CD4-positive, alpha-beta memory T cell (primary cell): ENCODE data around the gene HSPBP1. TPM values are rescaled to one million over a fixed set of nuclear protein-coding genes. Genes with fewer than 3 reads are reported as not detected.

Source experiments
- CTCF ChIA-PET: fragments of 350-600 bp; sonication (Branson Sonifier 250); formaldehyde crosslinking; loops from one replicate; lab custom pipeline; 2021; ENCODE audit warnings: inconsistent platforms; ENCODE audit not compliant: partially characterized antibody; lab: Charles Lee
- POLR2A ChIA-PET: fragments of 350-600 bp; sonication (Branson Sonifier 250); formaldehyde crosslinking; loops from one replicate; lab custom pipeline; 2021; ENCODE audit not compliant: partially characterized antibody; lab: Charles Lee
- DNase-seq, 5 donors: peaks; one replicate each; pipeline versions ENCODE4 v3.0.0 to v3.0.0-alpha.2; 2020 to 2022; ENCODE audit warnings: mixed read lengths in 1 of 5
- H3K27ac ChIP-seq: one replicate; pipeline ENCODE4 v1.7.0; 2013; ENCODE audit warnings: low read depth, low read length
- H3K27me3 ChIP-seq: 2 replicates; pipeline ENCODE4 v1.7.0; 2013; ENCODE audit warnings: mild to moderate bottlenecking, low read length, moderate library complexity; ENCODE audit not compliant: insufficient read depth
- H3K36me3 ChIP-seq: 2 replicates; pipeline ENCODE4 v1.7.0; 2013; ENCODE audit warnings: mild to moderate bottlenecking, low read length, moderate library complexity; ENCODE audit not compliant: insufficient read depth
- H3K4me1 ChIP-seq: 2 replicates; pipeline ENCODE4 v1.7.0; 2013; ENCODE audit warnings: mild to moderate bottlenecking, low read length, moderate library complexity; ENCODE audit not compliant: insufficient read depth
- H3K4me3 ChIP-seq, 2 donors: one replicate each; pipeline ENCODE4 v1.7.0; 2013; ENCODE audit warnings: low read length in 2 of 2, mild to moderate bottlenecking in 1 of 2
- H3K9me3 ChIP-seq, 2 donors: one replicate each; pipeline ENCODE4 v1.7.0; 2013; ENCODE audit warnings: low read length in 2 of 2, control low read depth in 1 of 2; ENCODE audit not compliant: control insufficient read depth in 1 of 2
- H3K27ac Mint-ChIP-seq, 7 donors: one replicate each; pipeline ENCODE4 v1.8.0; 2020 to 2021; ENCODE audit warnings: mixed read lengths in 7 of 7, mild to moderate bottlenecking in 6 of 7, inconsistent platforms in 3 of 7, moderate library complexity in 3 of 7
- H3K27me3 Mint-ChIP-seq, 2 donors: one replicate each; pipeline ENCODE4 v1.8.0; 2020 to 2021; ENCODE audit warnings: mixed read lengths in 2 of 2
- H3K36me3 Mint-ChIP-seq, 2 donors: one replicate each; pipeline ENCODE4 v1.8.0; 2020 to 2021; ENCODE audit warnings: mixed read lengths in 2 of 2, inconsistent platforms in 1 of 2, mild to moderate bottlenecking in 1 of 2
- H3K4me1 Mint-ChIP-seq, 4 donors: one replicate each; pipeline ENCODE4 v1.8.0; 2020 to 2021; ENCODE audit warnings: mixed read lengths in 4 of 4, mild to moderate bottlenecking in 1 of 4
- H3K4me3 Mint-ChIP-seq, 8 donors: one replicate each; pipeline ENCODE4 v1.8.0; 2020 to 2021; ENCODE audit warnings: mixed read lengths in 8 of 8, mild to moderate bottlenecking in 7 of 8, moderate library complexity in 6 of 8, inconsistent platforms in 3 of 8
- H3K9me3 Mint-ChIP-seq, 8 donors: one replicate each; pipeline ENCODE4 v1.8.0; 2020 to 2021; ENCODE audit warnings: mixed read lengths in 8 of 8, mild to moderate bottlenecking in 5 of 8, inconsistent platforms in 3 of 8, moderate library complexity in 1 of 8
- intact Hi-C: fragments of 100-400 bp; cut with micrococcal nuclease; formaldehyde crosslinking; loops from one replicate; pipeline ENCODE4 v1.15.1; 2023
- polyA plus RNA-seq, 2 donors: library from polyadenylated mRNA; unstranded; fragments of 300-500 nt; fragmentation: Illumina TruSeq; gene quantifications; one replicate each; pipeline ENCODE4 v1.2.3, GENCODE V29; 2021
- total RNA-seq, 2 experiments: library from RNA; stranded (reverse); gene quantifications; one replicate each; pipeline ENCODE4 v1.2.3, GENCODE V29; 2021

HSPBP1 gene
- total and polyA plus RNA-seq, 4 experiments from 2014 or later = 17.9 to 38.7 (median 27.1) TPM

GRCh38 chr19:55259540-55260210 lies 20.2 kb downstream of the HSPBP1 start:
- H3K27ac Mint-ChIP-seq = peak overlapping the region; percentile 94 to 100 (median 99)
- no peaks in the 10 kb centered on the region for H3K36me3 ChIP-seq
- peaks cover 0 to 2% (median 0%) of the 10 kb centered on the region in 8 donors for H3K9me3 Mint-ChIP-seq
- H3K9me3 ChIP-seq = no peaks in the 10 kb centered on the region
- no peak for DNase-seq
- H3K27ac ChIP-seq = peak overlapping the region; percentile 92
- H3K36me3 Mint-ChIP-seq = peaks cover 9 to 27% of the 10 kb centered on the region in 2 donors
- H3K4me1 Mint-ChIP-seq = peaks cover 22 to 44% (median 33%) of the 10 kb centered on the region in 4 donors
- peak overlapping the region; percentile 20 to 77 for H3K4me3 ChIP-seq
- ChIA-PET CTCF (interaction anchor here (1.1 to 3.1 kb wide), 8 partner anchors 20 to 208 kb away, joined by 3 to 20 read pairs (median 4); partner anchors contain the start of genes HSPBP1 and TMEM238), POLR2A (interaction anchor here (0.8 to 9.5 kb wide), 31 partner anchors 9 to 1392 kb away, joined by 3 to 199 read pairs (median 5); partner anchors contain the start of genes BRSK1, FIZ1, HSPBP1 and KMT5C)
- peaks cover 39% of the 10 kb centered on the region for H3K4me1 ChIP-seq
- no peaks in the 10 kb centered on the region for H3K27me3 ChIP-seq
- H3K27me3 Mint-ChIP-seq = peaks cover 0 to 2% of the 10 kb centered on the region in 2 donors
- peak overlapping the region; percentile 89 to 98 (median 92) for H3K4me3 Mint-ChIP-seq
- intact Hi-C loops = loop anchor here (1.0 to 10.0 kb wide), 11 partner anchors 21 to 395 kb away; partner anchors contain the start of genes FIZ1, HSPBP1, KMT5C and PPP1R12C

DNA sequence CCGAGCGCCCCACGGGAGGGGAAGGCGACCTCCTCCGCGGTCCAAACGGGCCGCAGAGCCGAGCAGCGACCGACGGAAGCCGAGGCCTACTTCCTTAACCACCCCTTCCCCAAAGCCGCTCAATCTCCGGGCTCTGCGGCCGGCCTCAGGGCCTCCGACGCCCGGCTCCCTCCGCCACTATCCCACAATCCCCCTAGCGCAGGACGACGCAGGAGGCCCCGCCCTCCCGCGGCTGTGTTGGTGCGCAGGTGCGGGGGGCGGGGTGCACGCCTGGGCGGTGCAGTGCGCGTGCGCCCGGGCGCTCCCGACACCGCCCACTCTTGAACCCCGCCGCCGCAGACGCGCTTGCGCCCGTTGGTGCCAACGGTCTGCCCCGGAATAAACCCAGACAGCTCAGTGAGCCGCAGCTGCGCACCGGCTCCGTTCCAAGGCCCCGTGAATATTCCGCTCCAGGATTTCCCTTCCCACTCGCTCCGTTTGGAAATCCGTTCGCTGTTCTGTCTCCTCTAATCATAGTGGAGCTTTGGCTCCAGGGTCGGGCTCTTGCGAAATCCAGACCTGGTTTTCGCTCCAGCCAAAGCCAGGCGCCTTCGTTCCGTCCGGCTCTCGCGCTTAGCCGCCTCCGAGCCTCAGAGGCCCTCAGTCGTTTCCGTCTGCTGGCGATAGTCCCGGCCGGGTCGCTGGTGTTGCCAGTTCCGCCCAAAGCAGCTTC lies 20.9 kb downstream of the HSPBP1 start, which contains the start of gene PPP6R1:
PPP6R1 (minus strand) TSS at position 190 of the 712 bp plus-strand sequence. CDS start 11,914 bp downstream, outside the sequence.
- peaks cover 9 to 32% of the 10 kb centered on the region in 2 donors for H3K36me3 Mint-ChIP-seq
- peaks cover 0 to 2% (median 0%) of the 10 kb centered on the region in 8 donors for H3K9me3 Mint-ChIP-seq
- ChIA-PET POLR2A (interaction anchor here (0.6 to 9.5 kb wide), 32 partner anchors 9 to 1392 kb away, joined by 3 to 199 read pairs (median 5); partner anchors contain the start of genes BRSK1, FIZ1, HSPBP1 and KMT5C), CTCF (interaction anchor here (1.1 to 3.1 kb wide), 7 partner anchors 21 to 208 kb away, joined by 3 to 20 read pairs (median 4); partner anchors contain the start of genes HSPBP1 and TMEM238)
- peaks cover 0 to 2% of the 10 kb centered on the region in 2 donors for H3K27me3 Mint-ChIP-seq
- DNase-seq = peak; percentile 94 to 98 (median 96)
- peaks cover 44% of the 10 kb centered on the region for H3K4me1 ChIP-seq
- no peaks in the 10 kb centered on the region for H3K36me3 ChIP-seq
- H3K4me3 Mint-ChIP-seq = peak within 1 kb of the TSS; percentile 93 to 100 (median 98)
- peak within 1 kb of the TSS; percentile 97 to 100 (median 99) for H3K27ac Mint-ChIP-seq
- H3K9me3 ChIP-seq = no peaks in the 10 kb centered on the region
- peak within 1 kb of the TSS; percentile 79 to 92 for H3K4me3 ChIP-seq
- intact Hi-C loops = loop anchor here (1.0 to 10.0 kb wide), 11 partner anchors 21 to 395 kb away; partner anchors contain the start of genes FIZ1, HSPBP1, KMT5C and PPP1R12C
- no peaks in the 10 kb centered on the region for H3K27me3 ChIP-seq
- peaks cover 23 to 50% (median 38%) of the 10 kb centered on the region in 4 donors for H3K4me1 Mint-ChIP-seq
- peak within 1 kb of the TSS; percentile 92 for H3K27ac ChIP-seq

DNA sequence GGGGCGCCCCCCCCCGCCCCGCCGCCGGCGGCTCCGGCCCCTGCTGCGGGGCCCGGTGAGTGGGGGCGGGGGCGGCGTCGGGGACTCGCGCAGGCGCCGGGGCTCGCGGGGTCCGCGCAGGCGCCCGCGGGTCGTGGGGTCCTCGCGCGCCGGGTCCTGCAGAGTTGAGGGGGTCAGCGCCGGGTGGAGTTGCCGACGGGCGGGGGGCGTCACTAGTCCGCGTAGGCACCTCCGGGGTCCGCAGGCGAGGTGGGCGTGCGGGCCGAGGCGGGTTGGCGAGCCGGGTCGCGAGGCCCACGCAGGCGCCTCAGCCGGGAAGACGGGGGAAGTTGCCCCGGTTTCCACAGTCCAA lies 21.5 kb downstream of the HSPBP1 start:
- DNase-seq = peak in 1 of 5 donors; percentile 32
- Histone ChIP-seq H3K27ac (peak overlapping the region; percentile 92), H3K9me3 (no peaks in the 10 kb centered on the region), H3K36me3 (no peaks in the 10 kb centered on the region), H3K4me3 (peak overlapping the region in 1 of 2 donors; percentile 92), H3K27me3 (no peaks in the 10 kb centered on the region), H3K4me1 (peaks cover 49% of the 10 kb centered on the region)
- H3K27me3 Mint-ChIP-seq = peaks cover 0 to 2% of the 10 kb centered on the region in 2 donors
- ChIA-PET CTCF (interaction anchor here (1.4 to 1.8 kb wide), 2 partner anchors 34 kb away, joined by 6 to 20 read pairs; no protein-coding TSS in a partner anchor), POLR2A (interaction anchor here (0.9 to 9.5 kb wide), 17 partner anchors 8 to 1391 kb away, joined by 3 to 199 read pairs (median 6); partner anchors contain the start of genes BRSK1, HSPBP1, KMT5C and MYADM)
- H3K36me3 Mint-ChIP-seq = peaks cover 8 to 37% of the 10 kb centered on the region in 2 donors
- H3K9me3 Mint-ChIP-seq = peaks cover 0 to 2% (median 0%) of the 10 kb centered on the region in 8 donors
- intact Hi-C loops = loop anchor here (2.0 to 10.0 kb wide), 4 partner anchors 36 to 376 kb away; partner anchors contain the start of gene PPP1R12C
- peak overlapping the region; percentile 89 to 98 (median 92) for H3K4me3 Mint-ChIP-seq
- peak overlapping the region in 5 of 7 donors; percentile 97 to 100 (median 99) for H3K27ac Mint-ChIP-seq
- H3K4me1 Mint-ChIP-seq = peaks cover 27 to 55% (median 43%) of the 10 kb centered on the region in 4 donors

- peaks cover 56% of the 10 kb centered on the region for H3K4me1 ChIP-seq
- Mint-ChIP-seq H3K36me3 (peaks cover 1 to 37% of the 10 kb centered on the region in 2 donors), H3K27ac (peak overlapping the region; percentile 95 to 99 (median 99)), H3K9me3 (peaks cover 0 to 2% (median 0%) of the 10 kb centered on the region in 8 donors), H3K27me3 (peaks cover 0 to 2% of the 10 kb centered on the region in 2 donors), H3K4me3 (peak overlapping the region; percentile 93 to 100 (median 98)), H3K4me1 (peaks cover 29 to 63% (median 49%) of the 10 kb centered on the region in 4 donors)
- no peaks in the 10 kb centered on the region for H3K36me3 ChIP-seq
- ChIA-PET POLR2A (interaction anchor here (1.0 to 9.5 kb wide), 8 partner anchors 14 to 369 kb away, joined by 3 to 199 read pairs (median 22); partner anchors contain the start of genes BRSK1, HSPBP1, KMT5C and RDH13), CTCF (interaction anchor here (0.6 to 1.8 kb wide), 3 partner anchors 35 to 246 kb away, joined by 3 to 6 read pairs (median 6); no protein-coding TSS in a partner anchor)
- peak overlapping the region; percentile 92 for H3K27ac ChIP-seq
- DNase-seq = peak; percentile 25 to 49 (median 35)
- peak overlapping the region; percentile 79 to 92 for H3K4me3 ChIP-seq
- intact Hi-C loops = loop anchor here (2.0 to 10.0 kb wide), 4 partner anchors 35 to 377 kb away; partner anchors contain the start of gene PPP1R12C
- no peaks in the 10 kb centered on the region for H3K9me3 ChIP-seq
- no peaks in the 10 kb centered on the region for H3K27me3 ChIP-seq
Observed at GRCh38 chr19:55257461-55258420, 22.2 kb downstream of the HSPBP1 start.

DNA sequence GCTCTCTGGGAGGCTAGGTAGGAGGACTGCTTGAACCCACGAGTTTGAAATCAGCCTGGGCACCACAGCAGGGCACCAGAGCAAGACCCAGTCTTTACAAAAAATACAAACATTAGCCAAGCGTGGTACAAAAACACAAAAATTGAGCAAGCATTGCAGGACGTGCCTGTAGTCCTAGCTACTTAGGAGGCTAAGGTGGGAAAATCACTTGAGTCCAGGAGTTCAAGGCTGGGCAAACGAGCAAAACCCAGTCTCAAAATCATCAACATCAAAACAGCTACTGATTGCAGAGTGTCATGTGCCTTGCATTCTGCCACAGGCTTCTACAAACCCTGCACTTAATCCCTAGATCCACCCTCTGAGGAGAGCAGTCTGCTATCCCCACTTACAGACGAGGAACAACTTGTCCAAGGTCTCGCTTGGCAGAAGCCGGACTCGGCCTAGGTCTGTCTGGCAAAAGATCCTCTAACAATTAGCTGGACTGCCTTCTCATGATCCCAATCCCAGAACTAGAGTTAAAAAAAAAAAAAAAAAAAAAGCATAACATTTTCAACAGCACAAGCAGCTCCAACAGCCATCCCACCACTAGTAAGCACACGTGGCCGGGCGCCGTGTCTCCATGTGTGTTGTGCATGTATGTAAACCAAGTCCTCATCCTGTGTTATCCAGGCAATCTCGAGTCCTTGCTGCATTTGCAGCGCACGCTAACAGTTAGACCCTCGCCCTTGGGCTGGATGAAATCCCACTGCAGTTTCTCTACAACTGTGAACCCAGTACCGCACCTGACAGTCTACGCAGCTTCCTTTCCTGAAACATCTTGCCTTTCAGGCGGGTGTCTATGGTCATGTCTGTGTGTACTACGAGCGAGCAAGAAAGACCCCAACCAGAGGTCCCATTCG lies 23.1 kb downstream of the HSPBP1 start:
- CTCF ChIA-PET = interaction anchor here (0.6 to 2.7 kb wide), 5 partner anchors 35 to 247 kb away, joined by 3 to 17 read pairs (median 6); no protein-coding TSS in a partner anchor
- POLR2A ChIA-PET = interaction anchor here (1.5 to 9.5 kb wide), 8 partner anchors 10 to 343 kb away, joined by 4 to 199 read pairs (median 25); partner anchors contain the start of genes BRSK1, FIZ1, HSPBP1 and KMT5C
- peak in 2 of 5 donors; percentile 20 to 24 for DNase-seq
- Histone ChIP-seq H3K4me3 (peak overlapping the region; percentile 79 to 92), H3K27ac (peak overlapping the region; percentile 92), H3K9me3 (no peaks in the 10 kb centered on the region), H3K4me1 (peaks cover 65% of the 10 kb centered on the region), H3K36me3 (no peaks in the 10 kb centered on the region), H3K27me3 (no peaks in the 10 kb centered on the region)
- H3K36me3 Mint-ChIP-seq = peaks cover under 1 to 38% of the 10 kb centered on the region in 2 donors
- H3K4me1 Mint-ChIP-seq = peaks cover 35 to 72% (median 55%) of the 10 kb centered on the region in 4 donors
- peaks cover 0 to 2% (median 0%) of the 10 kb centered on the region in 8 donors for H3K9me3 Mint-ChIP-seq
- intact Hi-C loops = loop anchor here (5.0 to 10.0 kb wide), 3 partner anchors 35 to 378 kb away; partner anchors contain the start of gene PPP1R12C
- H3K27me3 Mint-ChIP-seq = peaks cover 0 to 2% of the 10 kb centered on the region in 2 donors
- H3K27ac Mint-ChIP-seq = peak overlapping the region; percentile 95 to 99 (median 99)
- peak overlapping the region; percentile 93 to 100 (median 98) for H3K4me3 Mint-ChIP-seq
